Measurements from ENCODE around the gene RBM25. TPM values are rescaled to one million over a fixed set of nuclear protein-coding genes. Genes with fewer than 3 reads are reported as not detected.
A peak's percentile ranks its signal among the peaks of the same experiment; 100 is the strongest.

RBM25 gene
- total and polyA plus RNA-seq, 10 of the 15 experiments (the other 5 are each of a cell fraction or from before 2014, with no cell fraction given), result 43.4 to 125 (median 74.1) TPM

- no peak for TF ChIP-seq CUX1 (IDR thresholded peaks at IDR 0.05; ENCODE audit: insufficient replicate concordance, low read depth, low read length)
- peak; percentile 73 for TF ChIP-seq IKZF1 (conservative IDR thresholded peaks at IDR 0.05)
- TF ChIP-seq RCOR1 (conservative IDR thresholded peaks at IDR 0.05; ENCODE audit: low read depth, low read length), result no peak
- 0 out of 2 replicates have a peak, but pooled peaks have one; percentile 21 for TF ChIP-seq NFYB (IDR thresholded peaks at IDR 0.05; ENCODE audit: insufficient read depth, low read depth, low read length)
- no peak for TF ChIP-seq ZBTB4 (CRISPR knock-in tag; IDR thresholded peaks at IDR 0.05)
- peak; percentile 74; the same call in 1 of the 2 replicates for TF ChIP-seq MXI1 (IDR thresholded peaks at IDR 0.05; ENCODE audit: low read depth, low read length)
- no peak for TF ChIP-seq MYC (IDR thresholded peaks at IDR 0.05; ENCODE audit: insufficient read depth, insufficient read length, insufficient replicate concordance, low read length, severe bottlenecking)
- TF ChIP-seq PML (IDR thresholded peaks at IDR 0.05; ENCODE audit: low read length), result peak; percentile 50; the same call in 1 of the 2 replicates
- peak; percentile 89 for TF ChIP-seq POLR2AphosphoS5 (IDR thresholded peaks at IDR 0.05; ENCODE audit: low read length)
- TF ChIP-seq GABPA (IDR thresholded peaks at IDR 0.05; ENCODE audit: low read depth), result peak; percentile 83
- TF ChIP-seq YY1 (IDR thresholded peaks at IDR 0.05; ENCODE audit: low read depth, low read length), result peak; percentile 41; the same call in 1 of the 2 replicates
- TF ChIP-seq TAF1 (IDR thresholded peaks at IDR 0.05; ENCODE audit: borderline replicate concordance, low read depth, low read length), result peak; percentile 86
- TF ChIP-seq NBN (IDR thresholded peaks at IDR 0.05), result peak; percentile 70; the same call in 1 of the 2 replicates
- peak; percentile 74 for TF ChIP-seq NKRF (conservative IDR thresholded peaks at IDR 0.05)
- peak; percentile 89 for TF ChIP-seq NR2C1 (IDR thresholded peaks at IDR 0.05)
- TF ChIP-seq IKZF2 (IDR thresholded peaks at IDR 0.05), result peak; percentile 8 to 21; a peak in 1 of 4 replicates
- TF ChIP-seq MAX (IDR thresholded peaks at IDR 0.05; ENCODE audit: low read depth, low read length), result peak; percentile 64; the same call in 1 of the 2 replicates
- TF ChIP-seq BHLHE40 (IDR thresholded peaks at IDR 0.05; ENCODE audit: borderline replicate concordance in 1 of 2, low read depth in 2 of 2, low read length in 1 of 2), result peak in 1 of 2 experiments; percentile 29; a peak in 1 of 4 replicates
Measured at GRCh38 chr14:73136387-73137225, 78.3 kb downstream of the RBM25 start, which contains the start of gene PSEN1 (continued).
